NCI-H2196 (cell line): ENCODE measurements around the gene PTPN14.

ENCODE experiments used
- DNase-seq: peaks from one replicate; lab custom pipeline; 2025; ENCODE audit not compliant: unreplicated experiment; lab: John Stamatoyannopoulos, UW

The PTPN14 gene

DNA sequence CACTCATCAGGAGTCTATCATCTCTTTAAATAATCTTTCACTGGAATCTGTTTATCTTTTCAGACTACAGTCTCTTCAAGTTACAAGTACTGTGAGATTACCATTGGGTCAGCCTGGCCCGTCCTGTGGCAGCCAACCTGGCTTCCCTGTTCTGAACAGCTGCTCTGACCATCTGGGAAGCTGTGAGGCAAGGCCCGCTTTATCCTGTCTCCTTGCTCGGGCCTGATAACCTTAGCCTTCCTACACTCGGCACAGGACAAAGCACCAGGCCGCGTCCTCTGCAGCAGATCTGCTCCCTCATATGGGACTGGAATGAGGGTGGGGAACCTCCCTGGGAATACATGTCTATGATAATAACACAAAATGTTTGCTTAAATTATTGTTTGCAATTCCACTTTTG lies 113.3 kb downstream of the PTPN14 start:
- no peak for DNase-seq

GRCh38 chr1:214435867-214436266 lies 115.5 kb downstream of the PTPN14 start:
- DNase-seq = no peak

DNA sequence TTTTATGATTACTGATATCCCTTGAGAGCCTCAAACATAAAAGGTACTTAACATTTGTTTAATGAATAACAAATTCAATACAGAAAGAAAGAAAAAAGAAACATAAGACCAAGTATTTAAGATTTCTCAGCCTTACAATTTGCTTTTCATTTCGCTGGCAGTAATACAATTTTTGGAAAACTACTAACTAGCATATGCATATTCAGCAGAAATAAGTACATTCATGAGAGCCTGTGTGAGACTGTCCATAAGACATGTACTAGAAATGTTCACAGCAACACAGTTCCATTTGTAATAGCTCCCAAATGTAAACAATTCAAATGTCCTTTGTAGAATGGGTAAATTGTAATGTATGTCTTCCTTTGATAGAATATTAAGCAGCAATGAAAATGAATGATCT lies 119.2 kb downstream of the PTPN14 start:
- no peak for DNase-seq

DNA sequence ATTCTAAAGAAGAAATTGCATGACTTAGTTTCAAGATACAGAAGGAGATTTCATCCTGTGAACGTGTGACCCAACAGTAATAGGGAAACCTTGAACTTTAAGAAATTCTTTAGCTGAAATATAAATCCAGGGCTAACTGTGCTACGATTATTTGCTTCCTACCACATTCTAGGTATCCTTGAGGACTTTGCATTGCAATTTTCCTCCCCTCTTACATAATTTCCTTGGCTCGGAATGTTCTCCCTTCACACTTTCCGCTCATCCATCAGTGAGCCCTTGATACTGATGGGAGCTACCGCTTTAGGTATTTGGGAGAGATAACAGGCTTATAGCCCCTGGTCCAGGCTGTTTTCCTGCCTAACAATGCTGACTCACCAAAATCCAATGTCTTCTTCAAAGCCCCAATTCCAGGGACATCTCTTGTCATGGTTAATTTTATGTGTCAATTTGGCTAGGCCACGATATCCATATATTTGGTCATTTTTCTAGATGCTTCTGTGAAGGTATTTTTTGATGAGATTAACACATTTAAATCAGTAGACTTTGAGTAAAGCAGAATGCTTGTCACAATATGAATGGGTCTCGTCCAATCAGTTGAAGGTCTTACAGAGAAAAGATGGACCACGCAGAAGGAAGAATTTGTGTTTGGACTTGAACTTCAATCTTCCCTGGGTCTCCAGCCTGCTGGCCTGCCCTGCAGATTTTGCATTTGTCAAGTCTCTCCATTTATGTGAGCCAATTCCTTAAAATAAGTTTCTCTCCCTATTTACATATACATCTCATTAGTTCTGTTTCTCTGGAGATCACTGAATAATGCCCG lies 121.2 kb downstream of the PTPN14 start:
- no peak for DNase-seq

GRCh38 chr1:214427871-214428277 lies 123.5 kb downstream of the PTPN14 start:
- DNase-seq = no peak

DNA sequence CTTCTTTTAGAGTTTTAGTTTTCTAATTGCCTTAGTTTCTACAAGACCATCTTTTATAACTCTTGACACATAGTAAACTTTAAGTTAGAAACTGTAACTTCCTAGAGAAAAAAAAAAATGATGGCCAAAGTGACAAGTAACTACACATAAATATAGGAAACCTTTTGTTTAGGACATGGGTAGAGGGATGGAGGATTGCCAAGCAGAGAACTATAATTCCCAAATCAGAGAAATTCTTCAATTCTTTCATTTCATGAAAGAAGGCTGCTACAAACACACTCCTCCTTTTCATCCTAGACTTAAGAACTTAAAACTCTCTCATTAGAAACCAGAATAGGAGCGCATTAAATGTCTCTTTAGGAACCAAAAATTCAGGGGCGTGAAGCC lies 125.0 kb downstream of the PTPN14 start:
- DNase-seq = no peak

DNA sequence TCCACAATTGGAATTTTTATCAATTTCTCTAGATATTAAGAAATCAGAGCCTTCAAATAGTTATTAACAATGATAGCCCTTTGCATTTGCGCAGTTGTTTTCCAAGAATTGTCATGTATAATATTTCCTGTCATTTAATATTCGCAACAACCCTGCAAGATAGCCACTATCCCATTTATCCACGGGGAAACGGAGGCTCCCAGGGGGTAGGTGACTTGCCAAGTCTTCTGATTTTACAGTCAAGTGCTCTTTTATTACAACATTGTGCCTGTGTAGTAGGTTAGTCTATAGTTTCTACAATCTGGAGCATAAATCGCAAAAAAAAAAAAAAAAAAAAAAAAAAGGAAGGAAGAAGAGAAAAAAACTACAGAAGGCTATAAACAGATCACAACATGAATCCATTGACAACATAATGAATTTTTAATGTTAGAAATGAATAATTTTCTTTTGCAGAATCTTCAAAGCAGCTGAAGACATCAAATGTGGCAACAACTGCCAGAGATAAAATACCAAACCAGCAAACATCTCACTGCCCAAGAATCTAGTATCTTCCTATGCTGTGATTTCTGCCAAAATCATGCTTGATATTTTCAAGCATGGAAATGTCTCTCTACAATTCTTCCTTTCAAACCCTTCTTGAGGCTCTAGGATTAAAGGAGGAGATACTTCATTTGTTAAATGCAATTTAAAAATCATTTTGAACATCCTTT lies 125.5 kb downstream of the PTPN14 start:
- DNase-seq = no peak

DNA sequence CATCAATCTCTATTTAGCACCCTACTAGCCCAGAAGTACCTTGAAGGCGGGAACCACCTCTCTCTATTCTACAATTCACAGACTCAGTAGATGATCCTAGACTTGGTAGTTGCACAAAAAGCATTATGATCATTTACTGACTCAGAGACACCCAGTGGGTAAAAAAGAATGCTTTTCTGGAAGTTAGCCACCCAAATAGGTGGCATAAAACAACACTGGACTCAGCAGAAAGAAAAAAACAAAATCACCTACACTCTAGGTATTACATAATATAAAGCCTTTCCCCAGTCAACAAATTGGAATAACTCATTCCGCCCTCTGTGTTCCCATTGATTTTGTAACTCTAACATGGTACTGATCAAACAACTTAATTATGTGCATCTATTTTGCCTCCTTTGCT lies 126.3 kb downstream of the PTPN14 start:
- no peak for DNase-seq

DNA sequence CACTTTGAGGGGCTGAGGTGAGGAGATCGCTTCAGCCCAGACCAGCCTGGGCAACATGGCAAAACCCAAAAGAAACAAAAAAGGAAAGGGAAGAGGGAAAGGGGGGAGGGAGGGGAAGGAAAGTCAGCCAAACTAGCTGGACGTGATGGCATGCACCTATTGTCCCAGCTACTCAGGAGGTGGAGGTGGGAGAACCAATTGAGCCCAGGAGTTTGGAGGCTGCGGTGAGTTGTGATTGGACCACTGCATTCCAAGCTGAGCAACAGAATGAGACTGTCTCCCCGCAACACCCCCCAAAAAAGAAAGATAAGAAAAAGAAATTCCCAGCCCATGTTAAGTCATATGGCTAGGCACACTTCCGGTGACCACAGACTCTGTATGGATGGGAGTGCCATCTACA lies 128.4 kb downstream of the PTPN14 start:
- no peak for DNase-seq

DNA sequence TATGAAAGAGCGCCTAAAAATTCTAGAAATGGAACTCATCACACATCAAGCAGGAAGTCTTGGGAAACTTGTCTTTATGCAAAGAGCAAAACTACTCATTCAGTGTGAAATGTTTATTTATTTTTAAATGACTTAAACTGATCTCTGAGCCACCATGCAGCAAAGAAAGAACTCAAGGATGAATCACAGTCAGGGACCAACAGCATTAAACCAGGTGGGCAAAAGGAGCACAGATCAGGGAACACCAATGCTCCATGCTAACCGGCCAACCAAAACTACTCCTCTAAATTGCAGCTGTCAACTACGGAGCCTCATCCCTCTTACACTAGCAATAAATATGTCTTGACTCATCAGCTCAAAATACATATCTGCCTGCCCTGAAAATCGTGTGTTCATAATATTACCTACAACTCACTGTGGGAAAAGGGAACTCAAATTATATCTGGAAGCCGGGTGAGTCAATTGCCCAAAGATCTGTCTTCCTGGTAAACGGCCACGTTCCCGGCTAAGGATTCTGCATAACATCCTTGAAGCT lies 129.2 kb downstream of the PTPN14 start:
- no peak for DNase-seq

DNA sequence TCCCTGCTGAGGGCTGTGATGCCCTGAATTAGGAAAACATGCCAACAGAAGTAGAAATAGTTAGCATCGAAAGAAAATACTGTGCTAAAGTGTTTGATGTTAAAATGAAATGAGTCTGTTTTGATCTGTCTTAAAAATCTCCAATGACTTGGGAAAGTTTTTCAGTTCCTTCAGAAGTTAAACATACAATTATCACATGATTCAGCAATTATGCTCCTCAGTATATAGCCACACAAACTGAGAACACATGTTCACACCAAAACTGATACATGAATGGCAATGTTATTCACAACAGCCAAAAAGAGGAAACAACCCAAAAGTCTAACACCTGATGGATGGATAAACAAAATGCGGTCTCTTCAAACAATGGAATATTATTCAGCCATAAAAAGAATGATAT lies 130.6 kb downstream of the PTPN14 start:
- DNase-seq = no peak

GRCh38 chr1:214420341-214420740 lies 131.1 kb downstream of the PTPN14 start:
- DNase-seq = no peak

GRCh38 chr1:214419650-214420049 lies 131.8 kb downstream of the PTPN14 start:
- DNase-seq = no peak

DNA sequence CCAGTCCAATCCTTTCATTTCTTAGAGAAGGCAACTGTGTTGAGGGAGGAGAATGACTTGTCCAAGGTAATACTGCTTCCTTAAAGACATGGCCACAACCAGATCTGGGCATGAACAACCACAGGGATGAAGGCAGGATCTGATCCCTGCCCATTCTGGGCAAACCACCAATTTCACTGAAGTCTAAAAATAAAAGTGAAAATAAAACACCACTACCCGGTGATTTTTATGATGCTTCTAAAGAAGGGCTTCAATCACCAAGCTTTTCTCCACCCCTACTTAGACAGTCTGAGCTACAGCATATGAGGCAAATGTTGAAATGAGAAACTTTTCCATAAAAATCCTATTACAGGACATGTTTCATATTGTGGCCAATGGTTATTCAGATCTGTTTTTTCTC lies 133.0 kb downstream of the PTPN14 start:
- DNase-seq = no peak

DNA sequence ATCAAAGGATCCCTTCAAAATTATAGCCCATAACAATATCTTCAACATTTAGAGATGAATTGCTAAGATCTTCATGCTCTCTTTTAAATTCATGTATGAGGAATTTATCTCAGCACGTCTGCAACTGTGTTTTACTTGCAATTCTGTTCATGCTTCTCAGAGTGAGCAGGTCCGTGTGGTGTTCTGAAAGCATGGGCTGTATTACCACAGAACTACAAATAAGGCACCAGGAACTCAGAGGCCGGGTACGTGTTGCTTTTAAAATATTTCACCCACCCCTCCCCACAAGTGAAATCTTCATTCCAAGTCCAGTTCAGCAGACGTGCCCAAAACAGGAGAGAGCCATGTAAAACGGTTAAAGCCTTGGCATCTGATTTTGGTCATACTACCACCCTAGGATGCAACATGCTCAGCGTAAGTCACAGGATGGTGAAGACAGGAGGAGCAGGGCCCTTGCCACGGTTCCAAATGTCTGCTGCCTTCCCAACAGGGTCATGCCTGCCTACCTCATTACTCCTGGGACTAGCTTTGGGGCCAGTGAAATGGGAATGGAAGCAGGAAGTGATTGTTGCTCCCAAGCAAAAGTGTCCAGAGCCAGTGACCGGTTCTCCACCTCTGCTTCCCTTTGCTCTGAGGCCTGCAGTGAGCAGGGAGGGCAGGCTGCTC lies 133.7 kb downstream of the PTPN14 start:
- DNase-seq = no peak

GRCh38 chr1:214416858-214417257 lies 134.5 kb downstream of the PTPN14 start:
- DNase-seq = no peak

- DNase-seq = no peak
Observed at GRCh38 chr1:214416417-214416816, 135.0 kb downstream of the PTPN14 start.

- DNase-seq = no peak
Observed at GRCh38 chr1:214415131-214415530, 136.3 kb downstream of the PTPN14 start.

- DNase-seq = no peak
Observed at GRCh38 chr1:214414691-214415090, 136.7 kb downstream of the PTPN14 start.

DNA sequence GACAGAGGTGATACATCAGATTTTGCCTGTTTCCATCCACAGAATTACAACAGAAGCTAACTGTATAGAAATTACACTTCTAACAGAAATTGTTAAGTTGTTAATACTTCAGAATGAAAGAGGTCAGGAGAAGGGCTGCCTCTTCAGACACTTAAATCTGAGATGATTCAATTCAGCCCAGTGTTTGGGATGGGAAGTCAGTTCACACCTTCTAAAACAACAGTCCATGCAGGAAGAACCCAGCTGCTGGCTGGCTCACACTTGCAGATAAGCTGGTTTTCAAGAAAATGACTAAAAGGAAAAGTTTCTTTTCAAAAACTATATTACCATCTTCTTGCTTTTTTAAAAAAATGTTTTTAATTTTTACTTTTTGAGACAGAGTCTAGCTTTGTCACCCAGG lies 138.1 kb downstream of the PTPN14 start:
- no peak for DNase-seq

DNA sequence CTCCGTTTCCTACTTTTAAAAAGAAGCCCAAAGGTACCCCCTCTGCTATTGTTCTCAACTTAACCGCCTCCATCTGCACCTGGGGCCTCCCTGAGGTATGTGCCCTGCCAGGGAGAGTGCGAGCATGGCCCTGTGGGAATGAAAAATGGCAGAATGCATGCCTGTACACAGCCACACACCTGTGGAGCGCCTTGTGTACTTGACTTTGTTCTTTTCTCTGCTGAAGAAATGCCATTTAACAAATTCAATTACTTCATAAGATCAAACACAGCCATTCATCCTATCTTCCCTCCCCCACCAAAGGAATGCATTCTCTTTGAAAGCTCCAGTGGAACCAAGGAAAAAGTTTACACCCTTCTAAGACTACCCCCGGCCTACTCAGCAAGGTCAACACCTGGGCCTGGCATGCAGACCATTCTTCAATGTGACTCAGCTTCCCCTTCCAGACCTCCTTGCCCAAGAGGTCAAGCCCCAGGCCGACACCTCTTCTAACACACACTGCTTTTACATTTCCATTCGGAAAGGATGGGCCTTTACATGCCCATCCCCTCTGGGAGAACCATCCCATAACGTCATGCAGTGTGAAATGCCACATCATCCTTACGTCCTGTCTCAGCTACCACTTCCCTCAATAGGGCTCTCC lies 146.7 kb downstream of the PTPN14 start:
- DNase-seq = no peak
